HepG2 (cell line): ENCODE results near the gene PDHX. TPM values are rescaled to one million over a fixed set of nuclear protein-coding genes. Genes with fewer than 3 reads are reported as not detected.

Experiments used
- DMAP1 ChIP-seq: IDR thresholded peaks from 2 replicates; pipeline ENCODE4 v1.6.1; 2016
- DR1 ChIP-seq: sonication (generic); formaldehyde crosslinking; IDR thresholded peaks from 2 replicates; pipeline ENCODE4 v1.8.0; 2021; ENCODE audit warnings: mild to moderate bottlenecking, missing genetic modification reagents, inconsistent platforms
- ESRRA ChIP-seq: sonication (generic); formaldehyde crosslinking; IDR thresholded peaks from 2 replicates; pipeline ENCODE4 v1.5.1; 2020; ENCODE audit warnings: mild to moderate bottlenecking, low read depth, missing genetic modification reagents
- HNRNPK ChIP-seq: fragments of 200-400 bp; formaldehyde crosslinking; IDR thresholded peaks from 2 replicates; pipeline ENCODE4 v1.6.1; 2018; ENCODE audit warnings: low read length, low read depth, moderate library complexity, mild to moderate bottlenecking; ENCODE audit not compliant: poor library complexity, severe bottlenecking
- NFE2L1 ChIP-seq: sonication (generic); formaldehyde crosslinking; IDR thresholded peaks from 2 replicates; pipeline ENCODE4 v1.4.0; 2020; ENCODE audit warnings: missing genetic modification reagents, mild to moderate bottlenecking, borderline replicate concordance
- PAWR ChIP-seq: sonication (generic); formaldehyde crosslinking; IDR thresholded peaks from 2 replicates; pipeline ENCODE4 v1.4.0; 2020; ENCODE audit warnings: missing genetic modification reagents, mild to moderate bottlenecking, borderline replicate concordance
- ZIK1 ChIP-seq: sonication (generic); formaldehyde crosslinking; IDR thresholded peaks from 2 replicates; pipeline ENCODE4 v1.5.0; 2020; ENCODE audit warnings: mild to moderate bottlenecking, low read depth, missing genetic modification reagents, borderline replicate concordance
- ZNF20 ChIP-seq: sonication (generic); formaldehyde crosslinking; IDR thresholded peaks from 2 replicates; pipeline ENCODE4 v1.4.0; 2020; ENCODE audit warnings: mild to moderate bottlenecking, moderate library complexity, missing genetic modification reagents
- ZNF234 ChIP-seq: sonication (generic); formaldehyde crosslinking; conservative IDR thresholded peaks from 2 replicates; pipeline ENCODE4 v1.5.1; 2020; ENCODE audit warnings: mild to moderate bottlenecking, missing genetic modification reagents
- ZNF256 ChIP-seq: sonication (generic); formaldehyde crosslinking; conservative IDR thresholded peaks from 2 replicates; pipeline ENCODE4 v1.4.0; 2020; ENCODE audit warnings: missing genetic modification reagents
- ZNF713 ChIP-seq: sonication (generic); formaldehyde crosslinking; IDR thresholded peaks from 2 replicates; pipeline ENCODE4 v1.4.0; 2020; ENCODE audit warnings: mild to moderate bottlenecking, missing genetic modification reagents
- ZNF766 ChIP-seq: sonication (generic); formaldehyde crosslinking; IDR thresholded peaks from 2 replicates; pipeline ENCODE4 v1.5.0; 2020; ENCODE audit warnings: missing genetic modification reagents, borderline replicate concordance
- ZSCAN12 ChIP-seq: sonication (generic); formaldehyde crosslinking; IDR thresholded peaks from 2 replicates; pipeline ENCODE4 v1.9.0; 2021; ENCODE audit warnings: mild to moderate bottlenecking, missing genetic modification reagents
- polyA plus RNA-seq, 8 experiments: library from polyadenylated mRNA; depleted of rRNA in 3 of 8; stranded (reverse) in 7 of 8; unstranded in 1 of 8; fragments of >200 nt; fragmentation: Illumina TruSeq in 4 of 8; extraction: Trizol in 4 of 8; gene quantifications; 2 replicates each; pipeline versions ENCODE4 v1.2.1 to v1.2.3, GENCODE V29; 2011 to 2016; ENCODE audit warnings: low read depth in 4 of 8, missing spikeins in 1 of 8, mixed read lengths in 1 of 8; ENCODE audit not compliant: insufficient read depth in 1 of 8
- total RNA-seq, 5 experiments: library from RNA; depleted of rRNA; stranded (reverse); fragments of >200 nt; fragmentation: Illumina TruSeq; extraction: Trizol; gene quantifications; 2 replicates each; pipeline ENCODE4 v1.2.3, GENCODE V29; 2016; ENCODE audit warnings: low read depth in 1 of 5
- TF ChIP-seq, protein P1 (sequence below): sonication (generic); formaldehyde crosslinking; IDR thresholded peaks from 2 replicates; pipeline ENCODE4 v1.9.0; 2021; ENCODE audit warnings: missing genetic modification reagents, mild to moderate bottlenecking, borderline replicate concordance
- TF ChIP-seq, protein P2 (sequence below): sonication (generic); formaldehyde crosslinking; IDR thresholded peaks from 2 replicates; pipeline ENCODE4 v1.4.0; 2020; ENCODE audit warnings: missing genetic modification reagents
- TF ChIP-seq, protein P3 (sequence below): sonication (generic); formaldehyde crosslinking; IDR thresholded peaks from 2 replicates; pipeline ENCODE4 v1.4.0; 2020; ENCODE audit warnings: low read depth, mild to moderate bottlenecking, missing genetic modification reagents
- TF ChIP-seq, protein P4 (sequence below): sonication (generic); formaldehyde crosslinking; IDR thresholded peaks from 2 replicates; pipeline ENCODE4 v1.5.0; 2020; ENCODE audit warnings: missing genetic modification reagents
- TF ChIP-seq, protein P5 (sequence below): IDR thresholded peaks from 2 replicates; pipeline ENCODE4 v1.6.1; 2018; ENCODE audit warnings: missing genetic modification reagents, mild to moderate bottlenecking, missing compliant biosample characterization

Gene PDHX
- total and polyA plus RNA-seq, 2 of the 13 experiments (the other 11 are each of a cell fraction or from before 2014, with no cell fraction given), result 41.0 to 73.8 TPM

DNA sequence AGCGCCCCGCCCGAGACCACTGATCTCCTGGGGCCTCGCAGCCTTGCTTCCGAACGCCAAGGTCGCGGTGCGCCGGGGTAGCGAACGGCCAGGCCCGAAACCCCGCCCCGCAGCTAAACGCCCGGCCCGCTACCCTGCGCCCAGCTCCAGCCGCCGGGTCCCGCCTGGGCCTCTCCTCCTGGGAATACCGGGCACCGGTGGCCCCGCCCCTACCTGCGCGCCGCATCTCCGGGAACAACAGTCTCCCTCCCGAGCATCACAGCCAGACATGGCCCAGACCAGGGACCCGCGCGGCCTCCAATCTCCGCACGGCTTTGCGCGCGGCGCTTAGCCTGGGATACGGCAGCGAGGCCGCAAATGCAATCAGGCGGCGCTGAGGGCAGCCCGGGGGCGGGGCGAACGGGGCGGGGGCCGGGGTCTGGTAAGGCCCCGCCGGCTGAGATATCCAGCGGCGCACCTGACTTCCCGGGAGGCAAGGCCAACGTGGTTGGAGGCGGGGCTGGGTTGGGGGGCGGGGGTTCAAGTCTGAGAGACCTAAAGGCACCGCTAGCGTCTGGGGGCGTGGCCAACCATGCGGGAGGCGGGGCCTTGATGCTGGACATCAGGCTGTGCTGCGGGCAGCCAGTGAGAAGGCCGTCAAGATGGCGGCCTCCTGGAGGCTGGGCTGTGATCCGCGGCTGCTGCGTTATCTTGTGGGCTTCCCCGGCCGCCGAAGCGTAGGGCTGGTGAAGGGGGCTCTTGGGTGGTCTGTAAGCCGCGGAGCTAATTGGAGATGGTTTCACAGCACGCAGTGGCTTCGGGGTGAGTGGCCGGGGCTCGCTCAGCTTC is at the start of gene PDHX, which contains the start of gene APIP (continued):
- TF ChIP-seq, protein P1, sequence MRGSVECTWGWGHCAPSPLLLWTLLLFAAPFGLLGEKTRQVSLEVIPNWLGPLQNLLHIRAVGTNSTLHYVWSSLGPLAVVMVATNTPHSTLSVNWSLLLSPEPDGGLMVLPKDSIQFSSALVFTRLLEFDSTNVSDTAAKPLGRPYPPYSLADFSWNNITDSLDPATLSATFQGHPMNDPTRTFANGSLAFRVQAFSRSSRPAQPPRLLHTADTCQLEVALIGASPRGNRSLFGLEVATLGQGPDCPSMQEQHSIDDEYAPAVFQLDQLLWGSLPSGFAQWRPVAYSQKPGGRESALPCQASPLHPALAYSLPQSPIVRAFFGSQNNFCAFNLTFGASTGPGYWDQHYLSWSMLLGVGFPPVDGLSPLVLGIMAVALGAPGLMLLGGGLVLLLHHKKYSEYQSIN (CRISPR knock-in tag), result no peak
- TF ChIP-seq ZNF20 (CRISPR knock-in tag), result no peak
- TF ChIP-seq PAWR (CRISPR knock-in tag), result no peak
- peak; percentile 41; the same call in 1 of the 2 replicates for TF ChIP-seq ZSCAN12 (CRISPR knock-in tag)
- TF ChIP-seq, protein P2, sequence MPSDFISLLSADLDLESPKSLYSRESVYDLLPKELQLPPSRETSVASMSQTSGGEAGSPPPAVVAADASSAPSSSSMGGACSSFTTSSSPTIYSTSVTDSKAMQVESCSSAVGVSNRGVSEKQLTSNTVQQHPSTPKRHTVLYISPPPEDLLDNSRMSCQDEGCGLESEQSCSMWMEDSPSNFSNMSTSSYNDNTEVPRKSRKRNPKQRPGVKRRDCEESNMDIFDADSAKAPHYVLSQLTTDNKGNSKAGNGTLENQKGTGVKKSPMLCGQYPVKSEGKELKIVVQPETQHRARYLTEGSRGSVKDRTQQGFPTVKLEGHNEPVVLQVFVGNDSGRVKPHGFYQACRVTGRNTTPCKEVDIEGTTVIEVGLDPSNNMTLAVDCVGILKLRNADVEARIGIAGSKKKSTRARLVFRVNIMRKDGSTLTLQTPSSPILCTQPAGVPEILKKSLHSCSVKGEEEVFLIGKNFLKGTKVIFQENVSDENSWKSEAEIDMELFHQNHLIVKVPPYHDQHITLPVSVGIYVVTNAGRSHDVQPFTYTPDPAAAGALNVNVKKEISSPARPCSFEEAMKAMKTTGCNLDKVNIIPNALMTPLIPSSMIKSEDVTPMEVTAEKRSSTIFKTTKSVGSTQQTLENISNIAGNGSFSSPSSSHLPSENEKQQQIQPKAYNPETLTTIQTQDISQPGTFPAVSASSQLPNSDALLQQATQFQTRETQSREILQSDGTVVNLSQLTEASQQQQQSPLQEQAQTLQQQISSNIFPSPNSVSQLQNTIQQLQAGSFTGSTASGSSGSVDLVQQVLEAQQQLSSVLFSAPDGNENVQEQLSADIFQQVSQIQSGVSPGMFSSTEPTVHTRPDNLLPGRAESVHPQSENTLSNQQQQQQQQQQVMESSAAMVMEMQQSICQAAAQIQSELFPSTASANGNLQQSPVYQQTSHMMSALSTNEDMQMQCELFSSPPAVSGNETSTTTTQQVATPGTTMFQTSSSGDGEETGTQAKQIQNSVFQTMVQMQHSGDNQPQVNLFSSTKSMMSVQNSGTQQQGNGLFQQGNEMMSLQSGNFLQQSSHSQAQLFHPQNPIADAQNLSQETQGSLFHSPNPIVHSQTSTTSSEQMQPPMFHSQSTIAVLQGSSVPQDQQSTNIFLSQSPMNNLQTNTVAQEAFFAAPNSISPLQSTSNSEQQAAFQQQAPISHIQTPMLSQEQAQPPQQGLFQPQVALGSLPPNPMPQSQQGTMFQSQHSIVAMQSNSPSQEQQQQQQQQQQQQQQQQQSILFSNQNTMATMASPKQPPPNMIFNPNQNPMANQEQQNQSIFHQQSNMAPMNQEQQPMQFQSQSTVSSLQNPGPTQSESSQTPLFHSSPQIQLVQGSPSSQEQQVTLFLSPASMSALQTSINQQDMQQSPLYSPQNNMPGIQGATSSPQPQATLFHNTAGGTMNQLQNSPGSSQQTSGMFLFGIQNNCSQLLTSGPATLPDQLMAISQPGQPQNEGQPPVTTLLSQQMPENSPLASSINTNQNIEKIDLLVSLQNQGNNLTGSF, result no peak; the same call in 1 of the 2 replicates
- no peak for TF ChIP-seq ZNF713
- no peak for TF ChIP-seq ZNF256 (CRISPR knock-in tag)
- TF ChIP-seq DMAP1 (CRISPR knock-in tag), result peak; percentile 86
- TF ChIP-seq ESRRA (CRISPR knock-in tag), result peak; percentile 40; the same call in 1 of the 2 replicates
- TF ChIP-seq ZIK1 (CRISPR knock-in tag), result no peak; the same call in 1 of the 2 replicates
- TF ChIP-seq, protein P3, sequence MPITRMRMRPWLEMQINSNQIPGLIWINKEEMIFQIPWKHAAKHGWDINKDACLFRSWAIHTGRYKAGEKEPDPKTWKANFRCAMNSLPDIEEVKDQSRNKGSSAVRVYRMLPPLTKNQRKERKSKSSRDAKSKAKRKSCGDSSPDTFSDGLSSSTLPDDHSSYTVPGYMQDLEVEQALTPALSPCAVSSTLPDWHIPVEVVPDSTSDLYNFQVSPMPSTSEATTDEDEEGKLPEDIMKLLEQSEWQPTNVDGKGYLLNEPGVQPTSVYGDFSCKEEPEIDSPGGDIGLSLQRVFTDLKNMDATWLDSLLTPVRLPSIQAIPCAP (CRISPR knock-in tag), result no peak
- no peak for TF ChIP-seq NFE2L1
- TF ChIP-seq ZNF766 (CRISPR knock-in tag), result peak; percentile 66; the same call in 1 of the 2 replicates
- TF ChIP-seq, protein P4, sequence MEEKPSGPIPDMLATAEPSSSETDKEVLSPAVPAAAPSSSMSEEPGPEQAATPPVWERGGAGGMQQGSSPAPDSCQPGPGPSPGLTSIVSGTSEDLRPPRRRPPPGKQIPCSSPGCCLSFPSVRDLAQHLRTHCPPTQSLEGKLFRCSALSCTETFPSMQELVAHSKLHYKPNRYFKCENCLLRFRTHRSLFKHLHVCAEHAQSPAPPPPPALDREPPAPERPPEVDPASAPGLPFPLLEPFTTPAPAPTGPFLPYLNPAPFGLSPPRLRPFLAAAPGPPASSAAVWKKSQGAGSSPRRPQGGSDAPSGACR (CRISPR knock-in tag), result no peak
- TF ChIP-seq ZNF234 (CRISPR knock-in tag), result peak; percentile 80; the same call in 1 of the 2 replicates
- peak; percentile 85 for TF ChIP-seq DR1
- peak; percentile 39 for TF ChIP-seq HNRNPK
- TF ChIP-seq, protein P5, sequence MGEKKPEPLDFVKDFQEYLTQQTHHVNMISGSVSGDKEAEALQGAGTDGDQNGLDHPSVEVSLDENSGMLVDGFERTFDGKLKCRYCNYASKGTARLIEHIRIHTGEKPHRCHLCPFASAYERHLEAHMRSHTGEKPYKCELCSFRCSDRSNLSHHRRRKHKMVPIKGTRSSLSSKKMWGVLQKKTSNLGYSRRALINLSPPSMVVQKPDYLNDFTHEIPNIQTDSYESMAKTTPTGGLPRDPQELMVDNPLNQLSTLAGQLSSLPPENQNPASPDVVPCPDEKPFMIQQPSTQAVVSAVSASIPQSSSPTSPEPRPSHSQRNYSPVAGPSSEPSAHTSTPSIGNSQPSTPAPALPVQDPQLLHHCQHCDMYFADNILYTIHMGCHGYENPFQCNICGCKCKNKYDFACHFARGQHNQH (CRISPR knock-in tag), result 0 out of 2 replicates have a peak, but pooled peaks have one; percentile 22
